ENCODE results near the gene ARHGAP19. TPM values are rescaled to one million over a fixed set of nuclear protein-coding genes. Genes with fewer than 3 reads are reported as not detected.
"Not testable (repeated sequence)": the region's sequence is repeated elsewhere in the genome, so short reads cannot be mapped to it uniquely, and the experiment has no call there.

ARHGAP19 gene
- total RNA-seq, 1 donor from 2014 or later, result 15.4 TPM

DNA sequence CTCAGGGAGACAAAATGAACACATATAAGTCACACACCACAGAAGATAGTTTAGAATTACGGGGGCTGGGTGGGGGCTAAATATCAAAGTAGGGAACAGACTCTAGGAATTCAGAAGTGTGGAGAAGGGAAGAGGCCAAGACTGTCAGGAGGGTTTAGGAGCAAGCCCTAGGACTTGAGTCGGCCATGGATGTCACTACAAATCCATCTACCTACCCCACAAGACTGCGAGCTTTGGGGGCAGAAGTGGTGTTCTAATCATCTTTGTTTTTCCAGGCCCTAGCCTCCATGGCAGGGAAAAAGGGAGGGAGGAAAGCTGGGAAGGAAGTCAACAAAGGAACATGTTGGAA lies 5.8 kb upstream of the ARHGAP19 start:
- H3K4me3 ChIP-seq, result no peak overlapping the region
- intact Hi-C loops (cut with DNase I), result no loop called here
- no peaks in the 10 kb centered on the region for H3K27me3 ChIP-seq (ENCODE audit: low read depth)
- no peaks in the 10 kb centered on the region for H3K9me3 ChIP-seq
- DNase-seq (no peak), ATAC-seq (no peak)
- no peak overlapping the region for H3K27ac ChIP-seq
- TF ChIP-seq, protein P1, sequence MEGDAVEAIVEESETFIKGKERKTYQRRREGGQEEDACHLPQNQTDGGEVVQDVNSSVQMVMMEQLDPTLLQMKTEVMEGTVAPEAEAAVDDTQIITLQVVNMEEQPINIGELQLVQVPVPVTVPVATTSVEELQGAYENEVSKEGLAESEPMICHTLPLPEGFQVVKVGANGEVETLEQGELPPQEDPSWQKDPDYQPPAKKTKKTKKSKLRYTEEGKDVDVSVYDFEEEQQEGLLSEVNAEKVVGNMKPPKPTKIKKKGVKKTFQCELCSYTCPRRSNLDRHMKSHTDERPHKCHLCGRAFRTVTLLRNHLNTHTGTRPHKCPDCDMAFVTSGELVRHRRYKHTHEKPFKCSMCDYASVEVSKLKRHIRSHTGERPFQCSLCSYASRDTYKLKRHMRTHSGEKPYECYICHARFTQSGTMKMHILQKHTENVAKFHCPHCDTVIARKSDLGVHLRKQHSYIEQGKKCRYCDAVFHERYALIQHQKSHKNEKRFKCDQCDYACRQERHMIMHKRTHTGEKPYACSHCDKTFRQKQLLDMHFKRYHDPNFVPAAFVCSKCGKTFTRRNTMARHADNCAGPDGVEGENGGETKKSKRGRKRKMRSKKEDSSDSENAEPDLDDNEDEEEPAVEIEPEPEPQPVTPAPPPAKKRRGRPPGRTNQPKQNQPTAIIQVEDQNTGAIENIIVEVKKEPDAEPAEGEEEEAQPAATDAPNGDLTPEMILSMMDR (IDR thresholded peaks at IDR 0.05), result no peak
- no peaks in the 10 kb centered on the region for H3K4me1 ChIP-seq
- H3K36me3 ChIP-seq, result no peaks in the 10 kb centered on the region

DNA sequence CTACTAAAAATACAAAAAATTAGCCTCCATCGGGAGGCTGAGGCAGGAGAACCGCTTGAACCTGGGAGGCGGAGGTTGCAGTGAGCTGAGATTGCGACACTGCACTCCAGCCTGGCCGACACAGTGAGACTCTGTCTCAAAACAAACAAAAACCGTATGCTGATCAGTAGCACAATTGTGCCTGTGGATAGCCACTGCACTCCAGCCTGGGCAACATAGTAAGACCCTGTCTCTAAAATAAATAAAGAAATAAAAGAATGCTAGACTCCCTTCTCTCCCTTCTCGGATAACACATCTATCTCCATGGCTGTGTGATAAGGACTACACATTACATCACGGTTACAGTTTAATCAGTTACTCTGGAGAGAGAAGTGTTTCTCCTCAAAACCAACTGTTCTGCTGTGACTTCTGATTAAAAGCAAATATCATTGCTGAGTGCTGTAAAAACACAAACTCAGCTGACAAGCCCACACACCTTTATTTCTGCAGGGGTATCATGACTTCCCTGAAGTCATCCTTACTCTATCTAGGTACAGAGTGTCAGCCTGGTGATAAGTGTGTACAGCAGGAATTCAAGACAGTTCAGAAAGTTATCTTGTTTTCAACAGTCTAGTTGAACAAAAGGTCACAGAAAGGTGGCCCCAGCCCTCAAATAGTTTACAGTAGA lies 5.3 kb upstream of the ARHGAP19 start:
- DNase-seq, result no peak
- H3K4me3 ChIP-seq, result no peak overlapping the region

DNA sequence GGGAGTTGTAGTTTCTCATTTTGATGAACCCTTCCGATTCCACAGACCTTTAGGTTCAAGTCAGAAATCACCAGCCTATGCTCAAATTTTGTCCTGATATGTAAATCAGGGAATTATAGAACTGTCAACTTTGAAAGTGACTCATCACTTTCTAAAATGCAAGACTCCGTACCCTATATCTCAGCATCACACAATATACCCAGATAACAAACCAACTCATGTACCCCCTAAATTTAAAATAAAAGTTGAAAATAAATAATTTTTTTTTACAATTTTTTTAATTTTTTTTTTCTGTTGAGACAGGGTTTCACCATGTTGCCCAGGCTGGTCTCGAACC lies 393 bp upstream of the ARHGAP19 start:
- H3K27ac ChIP-seq, result no peak overlapping the region
- ATAC-seq (no peak), DNase-seq (no peak)
- H3K4me3 ChIP-seq, result no peak overlapping the region
- TF ChIP-seq, protein P1 (IDR thresholded peaks at IDR 0.05), result no peak
- peaks cover 3% of the 10 kb centered on the region for H3K36me3 ChIP-seq
- intact Hi-C loops (cut with DNase I), result no loop called here
- peaks cover 10% of the 10 kb centered on the region for H3K4me1 ChIP-seq
- H3K9me3 ChIP-seq, result no peaks in the 10 kb centered on the region
- no peaks in the 10 kb centered on the region for H3K27me3 ChIP-seq (ENCODE audit: low read depth)

More for the DNA sequence above, 5.3 kb upstream of the ARHGAP19 start:
- ATAC-seq, result peak; percentile 23 to 83
- no peak overlapping the region for H3K27ac ChIP-seq
- no peaks in the 10 kb centered on the region for H3K36me3 ChIP-seq
- intact Hi-C loops (cut with DNase I), result no loop called here
- no peaks in the 10 kb centered on the region for H3K4me1 ChIP-seq
- H3K9me3 ChIP-seq, result no peaks in the 10 kb centered on the region
- TF ChIP-seq, protein P1 (IDR thresholded peaks at IDR 0.05), result no peak
- H3K27me3 ChIP-seq (ENCODE audit: low read depth), result no peaks in the 10 kb centered on the region

DNA sequence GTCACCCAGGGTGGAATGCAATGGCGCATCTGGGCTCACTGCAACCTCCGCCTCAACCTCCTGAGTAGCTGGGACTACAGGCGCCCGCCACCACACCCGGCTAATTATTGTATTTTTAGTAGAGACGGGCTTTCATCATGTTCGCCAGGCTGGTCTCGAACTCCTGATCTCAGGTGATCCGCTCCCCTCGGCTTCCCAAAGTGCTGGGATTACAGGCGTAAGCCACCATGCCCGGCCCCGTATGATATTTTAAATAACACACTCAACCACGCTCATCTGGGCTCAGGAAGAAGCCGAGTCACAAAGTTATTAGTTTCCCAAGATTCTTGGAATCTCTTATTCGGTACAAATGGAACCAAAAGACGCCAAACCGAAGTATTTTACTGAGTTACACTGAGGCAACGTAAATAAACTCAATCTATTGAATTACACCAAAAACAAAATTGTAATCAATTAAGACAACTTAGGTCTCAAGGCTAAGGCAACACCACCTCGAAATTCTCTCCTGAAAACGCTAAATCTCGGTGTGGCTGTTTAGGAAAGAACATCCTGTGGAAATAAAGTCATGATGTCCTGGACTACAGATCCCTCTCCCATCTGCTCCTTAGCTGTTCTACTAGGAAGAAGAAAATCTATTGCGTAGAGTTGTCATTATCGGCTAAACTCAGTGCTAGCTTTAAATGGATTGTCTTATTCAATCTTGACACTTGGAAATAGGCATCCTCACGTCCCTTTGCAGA lies 910 bp downstream of the ARHGAP19 start:
- ATAC-seq, result peak; percentile 4 to 6
- intact Hi-C loops (cut with DNase I), result no loop called here
- Histone ChIP-seq H3K27me3 (ENCODE audit: low read depth) (no peaks in the 10 kb centered on the region), H3K4me1 (peaks cover 10% of the 10 kb centered on the region), H3K9me3 (no peaks in the 10 kb centered on the region), H3K4me3 (peak overlapping the region; percentile 90), H3K27ac (peak overlapping the region; percentile 94), H3K36me3 (peaks cover 11% of the 10 kb centered on the region)
- TF ChIP-seq, protein P1 (IDR thresholded peaks at IDR 0.05), result no peak
- no peak for DNase-seq

DNA sequence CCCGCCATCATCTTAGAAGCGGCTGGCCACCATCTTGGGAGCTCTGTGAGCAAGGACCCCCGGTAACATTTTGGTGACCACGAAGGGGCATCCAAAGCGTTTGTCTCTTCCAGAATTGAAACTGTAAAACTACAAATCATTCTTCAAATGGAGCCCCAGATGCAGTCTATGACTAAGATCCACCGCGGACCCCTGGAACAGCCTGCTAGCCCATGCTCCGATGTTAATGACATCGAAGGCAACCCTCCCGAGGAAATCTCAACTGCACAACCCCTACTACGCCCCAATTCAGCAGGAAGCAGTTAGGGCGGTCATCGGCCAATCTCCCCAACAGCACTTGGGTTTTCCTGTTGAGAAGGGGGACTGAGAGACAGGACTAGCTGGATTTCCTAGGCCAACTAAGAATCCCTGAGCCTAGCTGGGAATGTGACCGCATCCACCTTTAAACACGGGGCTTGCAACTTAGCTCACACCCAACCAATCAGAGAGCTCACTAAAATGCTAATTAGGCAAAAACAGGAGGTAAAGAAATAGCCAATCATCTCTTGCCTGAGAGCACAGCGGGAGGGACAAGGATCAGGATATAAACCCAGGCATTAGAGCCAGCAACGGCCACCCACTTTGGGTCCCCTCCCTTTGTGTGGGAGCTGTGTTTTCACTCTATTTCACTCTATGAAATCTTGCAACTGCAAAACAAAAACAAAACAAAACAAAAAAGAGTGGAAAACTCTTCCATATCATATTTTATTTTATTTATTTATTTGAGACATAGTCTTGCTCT lies 1.7 kb downstream of the ARHGAP19 start:
- ATAC-seq; H3K4me1 ChIP-seq; intact Hi-C loops (cut with DNase I); H3K27me3 ChIP-seq (ENCODE audit: low read depth); H3K27ac ChIP-seq; H3K4me3 ChIP-seq; DNase-seq; H3K9me3 ChIP-seq: not testable (repeated sequence)
- peaks cover 11% of the 10 kb centered on the region for H3K36me3 ChIP-seq

DNA sequence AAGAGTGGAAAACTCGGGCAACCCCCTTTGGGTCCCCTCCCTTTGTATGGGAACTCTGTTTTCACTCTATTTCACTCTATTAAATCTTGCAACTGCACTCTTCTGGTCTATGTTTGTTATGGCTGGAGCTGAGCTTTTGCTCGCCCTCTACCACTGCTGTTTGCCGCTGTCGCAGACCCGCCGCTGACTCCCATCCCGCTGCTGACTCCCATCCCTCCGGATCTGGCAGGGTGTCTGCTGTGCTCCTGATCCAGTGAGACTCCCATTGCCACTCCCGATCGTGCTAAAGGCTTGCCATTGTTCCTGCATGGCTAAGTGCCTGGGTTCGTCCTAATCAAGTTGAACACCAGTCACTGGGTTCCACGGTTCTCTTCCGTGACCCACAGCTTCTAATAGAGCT lies 2.4 kb downstream of the ARHGAP19 start:
- H3K4me1 ChIP-seq; intact Hi-C loops (cut with DNase I); H3K9me3 ChIP-seq; H3K27me3 ChIP-seq (ENCODE audit: low read depth); H3K4me3 ChIP-seq; ATAC-seq; DNase-seq; H3K27ac ChIP-seq: not testable (repeated sequence)
- H3K36me3 ChIP-seq, result peaks cover 11% of the 10 kb centered on the region
